ENCODE data around the gene AHCYL2.
"Not testable (repeated sequence)": the region's sequence is repeated elsewhere in the genome, so short reads cannot be mapped to it uniquely, and the experiment has no call there.

Gene AHCYL2

GRCh38 chr7:129354428-129355157 is 129.8 kb downstream of the AHCYL2 start:
- no peak for DNase-seq (ENCODE audit: low spot score)

- DNase-seq (ENCODE audit: low spot score): no peak
Measured at GRCh38 chr7:129356176-129356575, 131.3 kb downstream of the AHCYL2 start.

- DNase-seq (ENCODE audit: low spot score): no peak
Measured at GRCh38 chr7:129359176-129359575, 134.3 kb downstream of the AHCYL2 start.

GRCh38 chr7:129359638-129360037 is 134.8 kb downstream of the AHCYL2 start:
- DNase-seq (ENCODE audit: low spot score): no peak

DNA sequence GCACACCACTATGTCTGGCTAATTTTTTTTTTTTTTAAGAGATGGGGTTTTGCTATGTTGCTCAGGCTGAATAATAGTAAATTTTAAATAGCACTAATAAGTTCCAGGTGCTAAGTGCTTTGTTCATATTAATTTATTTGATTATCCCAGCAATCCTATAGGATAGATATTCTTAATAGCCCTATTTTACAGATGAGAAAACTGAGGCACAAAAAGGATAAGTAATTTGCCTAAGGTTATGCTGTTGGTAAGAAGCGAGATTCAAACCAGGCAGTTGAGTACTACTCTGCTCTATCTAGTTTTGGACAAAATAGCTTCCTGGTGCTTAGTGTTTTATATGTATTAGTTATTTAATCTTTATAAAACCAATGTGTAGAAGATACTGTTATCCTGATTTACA is 136.9 kb downstream of the AHCYL2 start:
- DNase-seq (ENCODE audit: low spot score): no peak

- no peak for DNase-seq (ENCODE audit: low spot score)
Measured at GRCh38 chr7:129362496-129362895, 137.7 kb downstream of the AHCYL2 start.

GRCh38 chr7:129367349-129367699 is 142.5 kb downstream of the AHCYL2 start:
- DNase-seq (ENCODE audit: low spot score): no peak

GRCh38 chr7:129367700-129368388 is 143.0 kb downstream of the AHCYL2 start:
- DNase-seq (ENCODE audit: low spot score): peak; percentile 83

- DNase-seq (ENCODE audit: low spot score): no peak
Measured at GRCh38 chr7:129368389-129368986, 143.7 kb downstream of the AHCYL2 start.

DNA sequence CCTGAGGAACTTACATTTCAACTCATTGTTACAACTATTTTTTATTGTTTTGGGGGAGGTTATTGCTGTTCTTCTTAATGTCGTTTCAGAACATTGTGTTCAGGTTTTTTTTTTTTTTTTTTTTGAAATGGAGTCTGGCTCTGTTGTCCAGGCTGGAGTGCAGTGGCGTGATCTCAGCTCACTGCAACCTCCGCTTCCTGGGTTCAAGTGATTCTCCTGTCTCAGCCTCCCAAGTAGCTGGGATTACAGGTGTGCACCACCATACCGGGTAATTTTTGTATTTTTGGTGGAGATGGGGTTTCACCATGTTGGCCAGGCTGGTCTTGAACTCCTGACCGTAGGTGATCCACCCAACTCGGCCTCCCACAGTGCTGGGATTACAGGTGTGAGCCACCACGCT is 144.6 kb downstream of the AHCYL2 start:
- DNase-seq (ENCODE audit: low spot score): not testable (repeated sequence)

DNA sequence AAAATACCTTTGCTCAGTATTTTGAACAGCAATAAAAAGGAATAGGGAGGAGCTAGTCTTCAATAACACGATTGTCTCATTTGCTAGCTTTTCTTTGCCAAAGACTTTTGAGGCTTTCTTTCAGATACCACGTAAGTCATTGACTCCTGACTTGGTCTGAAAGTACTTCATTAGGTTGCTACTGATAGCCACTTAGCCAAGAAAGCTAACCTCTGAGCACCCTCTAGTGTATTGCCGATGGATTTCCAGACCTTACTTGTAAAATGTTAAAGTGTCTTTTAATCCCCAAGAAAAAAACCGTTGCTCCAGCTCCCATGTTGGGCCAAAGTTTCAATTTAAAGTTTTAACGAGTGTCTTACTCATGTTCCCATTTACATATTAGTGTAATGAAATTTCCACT is 146.0 kb downstream of the AHCYL2 start:
- DNase-seq (ENCODE audit: low spot score): no peak

DNA sequence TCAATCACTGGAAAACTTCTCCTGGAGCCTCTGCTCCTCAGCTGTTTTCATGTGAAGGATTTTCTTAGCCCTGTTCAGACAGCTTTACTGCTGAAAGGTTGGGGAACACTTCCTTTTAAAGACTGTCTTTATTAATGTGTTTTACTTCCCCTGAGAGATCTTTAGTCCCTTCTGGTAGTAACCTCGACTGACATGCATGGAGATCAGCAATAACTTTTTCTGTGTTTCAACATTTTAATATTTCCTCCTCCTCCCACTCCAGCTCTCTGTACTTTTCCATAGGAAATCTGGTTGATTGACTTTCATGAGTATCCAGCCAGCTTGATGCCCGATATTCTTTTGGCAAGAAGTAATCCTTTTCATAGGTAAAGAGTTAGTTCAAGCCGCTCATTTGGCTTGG is 146.7 kb downstream of the AHCYL2 start:
- no peak for DNase-seq (ENCODE audit: low spot score)

- no peak for DNase-seq (ENCODE audit: low spot score)
Measured at GRCh38 chr7:129373651-129374428, 149.0 kb downstream of the AHCYL2 start.

DNA sequence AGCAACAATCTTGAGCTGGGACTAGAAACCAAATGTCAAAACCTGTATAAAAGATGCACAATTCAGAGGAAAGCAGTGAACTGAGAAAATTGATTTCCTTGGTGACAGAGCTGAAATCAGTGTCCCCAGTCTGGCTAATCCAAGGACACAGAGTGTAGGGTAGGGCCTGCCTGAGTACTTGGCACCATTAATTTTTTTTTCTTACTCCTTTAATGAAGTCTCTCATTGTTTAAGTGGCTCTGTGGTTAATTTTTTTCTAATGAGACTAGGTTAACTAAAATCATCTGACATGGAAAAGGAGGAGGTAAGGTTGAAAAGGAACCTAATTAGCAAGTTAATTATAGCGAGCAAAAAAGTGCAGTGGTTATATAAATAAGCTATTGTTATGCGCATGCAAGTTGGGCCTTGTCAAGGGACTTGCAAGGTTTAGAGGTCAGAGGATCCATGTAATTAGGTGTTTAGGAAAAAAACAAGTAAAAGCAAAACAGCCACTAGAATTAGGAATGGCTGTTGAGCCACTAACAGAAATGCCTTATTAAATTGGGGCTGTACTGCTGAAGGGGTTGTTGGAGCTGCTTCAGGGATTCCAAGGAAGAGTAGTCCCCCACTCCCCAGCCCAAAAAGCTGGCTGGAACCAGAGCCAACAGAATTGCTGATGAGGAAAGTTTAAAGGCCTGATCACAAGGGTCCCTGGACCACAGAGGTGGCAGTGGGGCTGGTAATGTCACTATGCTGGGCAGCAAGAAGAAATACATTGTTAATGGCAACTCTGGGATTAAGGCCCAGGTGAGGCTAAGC is 150.5 kb downstream of the AHCYL2 start:
- DNase-seq (ENCODE audit: low spot score): no peak

DNA sequence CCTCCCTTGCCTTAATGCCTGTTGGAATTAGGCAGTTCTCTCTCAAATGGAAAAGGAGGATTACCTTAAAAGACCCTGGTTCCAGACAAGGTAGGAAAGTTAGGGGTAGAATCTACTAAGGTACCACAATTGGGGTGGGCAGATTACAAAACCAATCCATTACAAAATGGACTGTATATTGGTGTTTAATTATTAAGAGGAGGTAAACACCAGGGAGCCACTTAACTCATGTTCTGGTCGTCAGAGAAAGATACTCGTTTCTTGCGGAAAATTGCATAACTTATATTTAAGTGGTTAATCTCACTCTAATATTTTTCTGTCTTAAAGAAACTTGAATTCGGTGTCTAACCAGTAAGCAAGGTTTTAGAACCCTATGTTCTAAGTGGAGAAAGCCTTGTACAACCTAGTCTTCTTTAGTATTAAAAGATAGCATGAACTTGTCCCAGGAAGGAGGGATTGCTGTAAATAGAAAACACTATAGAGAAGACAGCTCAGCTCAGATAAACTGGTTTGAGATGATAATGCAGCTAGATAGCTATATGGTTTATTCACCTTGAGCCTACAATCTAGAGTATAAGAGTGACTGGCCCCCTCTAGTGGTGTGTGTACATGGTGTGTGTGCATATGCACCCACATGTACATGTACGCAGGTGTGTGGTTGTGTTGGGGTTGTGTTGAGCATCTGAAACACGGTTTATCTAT is 151.4 kb downstream of the AHCYL2 start:
- peak; percentile 63 for DNase-seq (ENCODE audit: low spot score)

DNA sequence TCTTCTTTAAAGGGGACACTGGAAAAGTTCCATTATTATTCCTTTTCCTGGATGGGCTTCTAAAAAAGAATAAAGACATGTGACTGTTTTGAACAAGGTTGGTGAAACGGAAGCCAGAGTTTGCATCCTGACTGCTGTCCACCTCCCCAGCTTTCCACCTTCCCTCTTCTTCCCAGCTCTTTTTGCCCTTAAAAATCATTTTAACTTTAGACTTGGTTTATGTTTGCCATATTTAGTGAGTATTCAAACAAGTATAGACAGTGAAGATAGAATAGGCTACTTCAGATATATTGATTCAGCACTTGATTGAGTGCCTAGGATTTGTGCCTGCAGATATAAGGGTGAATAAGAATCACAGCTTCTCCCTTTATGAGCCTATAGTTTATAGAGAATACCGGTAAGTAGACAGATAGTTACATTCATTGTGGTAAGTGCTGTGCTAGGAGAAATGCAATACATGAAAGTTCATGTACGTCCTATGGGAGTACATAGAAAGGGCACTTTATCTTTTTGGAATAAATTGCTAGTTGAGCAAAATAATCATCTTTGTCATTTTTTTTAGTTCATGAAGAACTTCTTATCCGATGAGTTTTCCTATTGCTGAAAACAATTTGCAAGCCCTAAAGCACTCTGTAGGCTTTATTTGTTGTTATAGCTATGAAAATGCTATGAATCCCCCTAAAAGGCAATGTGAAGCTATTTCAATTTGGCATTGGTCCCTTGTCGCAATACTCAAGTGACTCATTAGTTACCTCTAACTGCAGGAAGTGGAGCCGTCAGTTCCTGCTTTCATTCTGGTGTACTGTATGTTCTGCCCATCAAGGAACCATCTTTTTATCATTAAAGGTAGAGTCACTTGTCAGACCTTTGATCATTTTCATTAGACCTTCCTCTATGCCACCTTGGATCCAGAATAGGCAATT is 152.2 kb downstream of the AHCYL2 start:
- DNase-seq (ENCODE audit: low spot score): no peak

- no peak for DNase-seq (ENCODE audit: low spot score)
Measured at GRCh38 chr7:129381710-129382484, 157.1 kb downstream of the AHCYL2 start.

GRCh38 chr7:129383542-129384132 is 158.8 kb downstream of the AHCYL2 start:
- no peak for DNase-seq (ENCODE audit: low spot score)

DNA sequence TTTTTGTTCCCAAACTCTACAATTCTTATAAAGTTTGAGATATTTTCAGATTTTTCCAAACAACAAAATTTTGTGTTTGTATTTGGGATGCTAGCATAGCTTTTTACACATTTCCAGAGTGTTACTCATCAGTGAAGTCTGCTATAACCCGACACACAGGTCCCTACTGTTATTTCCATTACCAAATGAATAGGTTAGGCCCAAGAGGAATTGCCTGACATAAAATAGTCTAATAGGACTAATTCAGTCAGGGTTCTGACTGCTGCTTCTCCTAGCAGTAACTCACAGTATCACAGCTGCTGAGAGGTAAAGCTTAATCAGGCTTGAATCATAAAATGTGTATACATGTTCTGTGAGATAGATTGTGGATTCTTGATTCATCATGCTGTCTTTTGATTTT is 160.3 kb downstream of the AHCYL2 start:
- DNase-seq (ENCODE audit: low spot score): no peak
